HTERT RPE-1 (cell line): ENCODE data around the gene PCID2.

Experiments
- in situ Hi-C: fragments of 300-500 bp; cut with MboI; formaldehyde crosslinking; loops from 4 replicates; pipeline ENCODE4 v1.14.3; 2020; ENCODE audit warnings: low sequenced_read_pairs

Gene PCID2

DNA sequence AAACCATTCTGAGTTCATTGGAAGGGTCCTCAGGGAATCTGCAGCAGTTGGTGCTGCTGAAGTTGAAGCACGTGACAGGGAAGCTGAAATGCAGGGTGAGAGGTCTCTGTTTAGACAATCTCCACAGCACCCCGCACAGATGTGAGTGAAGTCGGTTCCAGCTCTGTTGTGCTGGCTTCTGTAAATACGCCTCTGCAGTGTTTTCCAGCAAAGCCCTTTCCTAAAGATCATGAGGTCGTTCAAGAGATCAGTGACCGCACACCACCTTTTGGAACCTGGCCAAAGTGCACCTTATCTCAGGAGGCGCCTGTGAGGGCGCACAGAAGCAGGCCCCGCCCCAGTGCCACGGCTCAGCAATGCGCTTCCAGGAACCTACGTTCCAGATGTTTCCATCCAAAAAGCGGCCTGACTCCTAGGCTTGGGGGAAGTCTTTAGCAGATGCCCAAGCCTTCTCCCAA is 11.7 kb upstream of the PCID2 start:
- in situ Hi-C loops: no loop called here

DNA sequence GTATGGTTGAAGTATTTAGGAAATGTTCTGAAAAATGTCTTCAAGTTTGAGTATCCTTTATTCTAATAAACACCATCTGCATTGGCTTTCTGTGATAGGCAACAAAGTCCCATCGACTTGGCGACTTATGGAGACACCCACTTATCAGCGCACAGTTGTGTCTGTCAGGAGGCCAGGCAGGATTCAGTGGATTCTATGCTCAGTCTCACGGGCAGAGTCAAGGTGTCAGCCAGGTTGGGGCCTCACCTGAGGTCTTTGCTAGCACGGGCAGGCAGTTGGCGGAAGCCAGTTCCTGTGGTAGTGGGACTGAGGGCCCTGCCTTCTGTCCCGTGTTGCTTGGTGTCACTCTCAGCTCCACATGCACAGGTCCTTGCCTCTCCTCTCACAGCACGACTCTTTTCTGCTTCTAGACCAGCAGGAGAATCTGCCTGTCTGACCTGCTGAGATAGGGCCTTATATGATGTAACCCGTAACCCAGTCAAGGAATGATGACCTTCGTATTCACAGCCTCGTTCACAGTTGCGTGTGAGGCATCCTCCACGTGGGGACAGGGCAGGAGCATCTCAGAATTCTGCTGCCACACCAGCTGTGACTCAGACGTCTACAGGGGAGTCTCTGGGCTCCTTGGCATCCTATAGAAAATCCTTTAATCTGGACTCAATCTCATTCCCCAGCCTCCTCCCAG is 10.9 kb upstream of the PCID2 start:
- in situ Hi-C loops: no loop called here

DNA sequence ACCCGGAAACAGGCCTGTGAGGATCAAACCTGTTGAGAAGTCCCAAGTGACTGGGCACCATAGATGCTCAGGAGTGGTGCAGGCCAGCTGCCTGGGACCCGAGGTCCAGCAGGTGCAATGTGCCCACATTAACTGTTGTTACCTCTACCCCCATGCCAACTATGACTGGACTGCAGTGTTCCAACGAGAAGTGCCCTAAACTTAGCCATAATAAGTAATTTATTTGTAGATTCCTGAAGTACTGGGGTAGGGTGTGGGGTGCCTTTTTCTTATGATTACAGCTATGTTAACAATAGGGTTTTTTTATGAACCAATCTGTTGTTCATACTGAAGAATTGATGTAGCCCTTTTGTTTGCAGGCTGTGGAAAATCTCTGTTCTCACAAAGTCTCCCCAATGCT is 10.1 kb upstream of the PCID2 start:
- in situ Hi-C loops: no loop called here

DNA sequence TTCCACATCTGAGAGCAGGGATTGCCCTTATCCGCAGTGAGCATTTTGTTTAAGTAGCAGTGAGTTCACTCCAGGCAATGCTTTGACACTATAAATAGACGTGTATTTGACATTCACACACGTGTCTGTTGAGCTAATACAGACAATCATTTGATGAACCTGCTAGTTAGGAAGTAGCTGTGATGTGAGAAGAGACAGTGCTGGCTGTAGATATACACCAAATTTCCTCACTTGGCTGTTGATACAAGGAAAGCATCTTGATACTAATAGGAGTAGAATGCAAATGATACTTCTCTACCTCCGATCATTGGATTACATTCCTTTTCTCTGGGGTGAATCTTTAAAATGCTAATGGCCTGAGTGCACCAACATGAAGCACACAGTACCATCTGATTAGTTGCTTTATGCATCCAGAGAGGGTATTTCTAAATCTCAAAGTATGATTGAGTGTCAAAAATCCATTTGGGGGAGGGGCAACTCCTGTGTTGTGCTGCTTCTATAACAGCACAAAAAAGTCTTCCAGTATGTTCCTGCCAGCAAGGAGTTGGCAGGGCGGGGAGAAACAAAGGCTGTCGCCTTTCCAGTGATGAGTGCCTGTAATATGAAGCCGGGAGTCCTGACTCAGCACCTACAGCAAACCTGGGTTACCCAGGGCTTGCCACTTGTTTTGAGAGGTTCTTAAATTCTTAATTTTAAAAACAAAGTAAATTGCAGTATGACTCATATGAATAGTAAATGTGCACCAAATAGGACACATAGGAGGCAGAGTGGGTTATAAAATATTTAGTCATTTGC is 8.0 kb upstream of the PCID2 start:
- in situ Hi-C loops: no loop called here

DNA sequence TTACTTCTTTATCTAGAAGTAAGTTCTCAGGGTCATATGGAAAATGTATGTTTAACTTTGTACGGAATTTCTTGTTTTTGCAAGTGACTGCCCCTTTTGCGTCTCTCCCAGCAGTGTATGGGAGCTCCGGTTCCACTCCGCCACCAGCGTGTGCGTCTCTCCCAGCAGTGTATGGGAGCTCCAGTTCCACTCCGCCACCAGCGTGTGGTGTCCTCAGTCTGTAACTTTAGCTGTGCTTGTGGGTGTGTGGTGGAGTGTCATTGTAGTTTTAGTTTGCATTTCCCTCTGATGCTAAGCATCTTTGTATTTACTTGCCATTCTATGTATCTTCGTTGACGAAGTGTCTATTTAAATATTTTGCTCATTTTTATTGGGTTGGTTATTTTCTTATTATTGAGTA is 3.3 kb upstream of the PCID2 start:
- in situ Hi-C loops: no loop called here

DNA sequence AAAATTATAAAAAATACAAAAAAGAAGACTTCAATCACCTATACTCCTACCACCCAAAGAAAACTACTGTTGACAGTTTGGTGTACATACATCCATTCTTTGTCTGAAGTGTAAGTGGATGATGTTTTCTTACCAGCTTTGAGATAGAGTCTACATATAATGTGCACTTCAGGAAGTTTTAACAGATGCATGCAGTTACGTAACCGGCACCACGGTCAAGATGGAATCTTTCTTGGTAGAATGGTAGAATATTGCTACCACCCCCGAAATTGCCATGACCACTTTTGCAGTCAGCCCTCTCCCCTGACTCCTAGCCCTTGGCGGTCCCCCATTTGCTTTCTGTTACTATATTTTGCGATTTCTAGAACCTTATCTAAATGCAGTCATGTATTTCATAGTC is 2.4 kb upstream of the PCID2 start:
- in situ Hi-C loops: no loop called here

DNA sequence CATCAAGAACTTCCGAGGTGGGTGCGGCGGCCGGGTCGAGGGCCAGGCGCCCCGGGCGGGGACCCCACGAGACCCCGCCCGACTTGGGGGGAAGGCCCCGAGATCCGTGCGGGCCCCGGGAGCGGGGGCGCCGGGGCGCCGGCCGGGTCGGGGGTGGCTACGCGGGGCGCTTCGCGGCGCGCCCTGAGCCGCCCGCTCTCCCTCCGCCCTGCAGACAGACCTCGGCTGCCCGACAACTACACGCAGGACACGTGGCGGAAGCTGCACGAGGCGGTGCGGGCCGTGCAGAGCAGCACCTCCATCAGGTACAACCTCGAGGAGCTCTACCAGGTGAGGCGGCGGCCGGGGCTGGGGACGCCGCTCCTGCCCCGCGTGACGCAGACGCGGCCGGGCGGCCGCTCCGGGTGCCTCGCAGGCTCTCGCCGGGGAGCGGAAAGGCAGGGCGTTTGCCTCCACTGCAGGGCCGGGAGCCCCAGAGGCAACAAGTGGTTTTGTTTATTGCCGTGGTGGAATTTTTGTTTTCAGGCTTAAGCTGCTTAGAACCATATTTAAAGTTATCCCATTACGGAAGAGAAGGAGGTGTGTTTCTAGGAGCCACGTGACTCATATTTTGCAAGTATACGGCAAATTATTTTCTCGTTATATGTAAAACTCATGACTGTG is 1.4 kb upstream of the PCID2 start:
- in situ Hi-C loops: no loop called here

DNA sequence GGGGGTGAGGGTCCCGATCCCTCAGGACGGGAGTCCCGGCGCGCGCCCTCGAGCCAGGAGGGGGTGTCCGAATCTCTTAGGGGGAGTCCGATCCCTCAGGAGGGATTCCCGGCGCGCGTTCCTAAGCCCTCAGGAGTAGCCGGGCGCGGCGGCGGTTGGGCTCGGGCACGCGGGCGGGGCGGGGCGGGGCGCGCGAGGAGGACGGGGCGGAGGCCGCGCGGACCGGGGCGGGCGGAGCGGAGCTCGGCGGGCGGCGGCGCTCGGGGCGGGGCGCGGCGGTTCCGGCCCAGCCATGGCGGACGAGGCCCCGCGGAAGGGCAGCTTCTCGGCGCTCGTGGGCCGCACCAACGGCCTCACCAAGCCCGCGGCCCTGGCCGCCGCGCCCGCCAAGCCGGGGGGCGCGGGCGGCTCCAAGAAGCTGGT is 878 bp upstream of the PCID2 start, which contains the start of gene CUL4A:
Gene CUL4A, plus strand, starts transcription at position 278 of the 423 bp plus-strand sequence. Its CDS starts 15 bp downstream, at position 293.
- in situ Hi-C loops: no loop called here

DNA sequence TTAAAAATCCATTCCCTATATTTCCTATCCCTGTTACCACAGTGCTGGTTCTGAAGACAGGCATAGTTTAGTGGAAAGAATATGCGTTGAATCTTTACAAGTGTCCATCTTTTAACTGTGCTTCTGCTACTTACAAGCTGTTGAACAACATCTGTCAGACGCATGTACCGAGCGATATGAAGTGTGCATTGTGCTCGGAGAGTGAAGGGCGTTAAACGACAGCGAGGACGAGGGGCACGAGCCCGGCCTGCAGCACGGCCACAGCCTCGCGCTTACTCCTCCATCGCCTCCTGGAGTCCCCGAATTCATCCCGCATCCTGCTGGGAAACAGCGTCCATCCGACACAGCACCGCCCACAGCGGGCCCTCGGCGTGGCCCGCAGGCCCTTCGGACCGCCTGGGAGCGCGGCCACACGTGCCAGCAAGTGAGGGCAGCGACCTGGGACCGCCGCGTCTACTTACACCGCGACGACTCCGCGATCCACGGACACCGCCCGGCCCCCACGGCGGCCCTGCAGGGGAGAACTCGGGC is 514 bp downstream of the PCID2 start:
- in situ Hi-C loops: no loop called here

DNA sequence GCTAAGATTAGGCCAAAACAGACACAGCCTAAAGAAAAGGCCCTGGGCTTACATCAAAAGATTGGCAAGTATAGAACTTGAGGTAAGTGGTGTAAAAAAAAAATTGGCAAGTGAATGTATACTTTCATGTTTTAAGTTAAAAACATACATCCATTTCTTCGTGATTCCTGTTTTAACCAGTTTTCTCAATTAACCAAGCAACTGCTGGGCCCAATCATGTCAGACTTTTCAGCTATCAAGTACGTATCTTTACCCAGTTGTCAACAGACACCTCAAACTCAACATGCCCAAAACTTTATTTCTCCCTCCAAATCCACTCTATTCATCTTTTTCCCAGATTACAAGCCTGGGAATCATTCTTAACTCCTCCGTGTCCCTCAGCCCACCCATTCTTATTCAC is 1.0 kb downstream of the PCID2 start:
- in situ Hi-C loops: no loop called here

DNA sequence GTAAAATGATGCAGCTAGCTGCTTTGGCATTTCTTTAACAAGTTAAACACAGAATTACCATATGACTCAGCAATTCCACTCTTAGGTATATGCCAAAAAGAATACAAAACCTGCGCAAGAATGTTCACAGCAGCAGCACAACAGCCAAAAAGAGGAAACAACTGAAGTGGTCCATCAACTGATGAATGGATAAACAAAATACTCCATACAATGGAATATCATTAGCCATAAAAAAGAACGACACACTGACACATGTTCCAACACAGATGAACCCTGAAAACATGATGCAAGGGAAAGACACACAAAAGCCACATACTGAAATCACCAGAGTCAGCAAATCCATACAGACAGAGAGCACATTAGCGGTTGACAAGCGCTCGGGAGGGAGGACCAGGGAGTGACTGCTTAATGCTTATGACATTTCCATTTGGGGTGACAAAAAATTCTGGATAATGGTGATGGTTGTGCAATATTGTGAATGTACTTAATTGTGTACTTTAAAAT is 3.0 kb downstream of the PCID2 start:
- in situ Hi-C loops: no loop called here

DNA sequence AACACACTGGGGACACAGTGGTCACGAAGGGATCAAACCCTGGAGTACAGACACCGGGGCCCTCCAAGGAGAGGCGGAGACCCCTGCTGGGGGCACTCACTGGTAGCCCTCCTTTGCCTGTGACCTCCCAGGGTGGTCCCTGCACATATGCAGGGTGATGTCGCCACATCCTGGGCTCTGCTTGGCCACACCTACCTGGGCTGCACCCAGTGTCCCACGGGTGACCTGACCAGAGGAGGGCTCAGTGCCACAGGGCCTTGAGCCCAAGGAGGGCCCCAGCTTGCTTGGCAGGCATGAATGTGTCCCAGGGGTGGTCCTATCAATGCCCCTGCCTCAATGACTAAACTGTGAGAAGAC is 4.1 kb downstream of the PCID2 start:
- in situ Hi-C loops: no loop called here

DNA sequence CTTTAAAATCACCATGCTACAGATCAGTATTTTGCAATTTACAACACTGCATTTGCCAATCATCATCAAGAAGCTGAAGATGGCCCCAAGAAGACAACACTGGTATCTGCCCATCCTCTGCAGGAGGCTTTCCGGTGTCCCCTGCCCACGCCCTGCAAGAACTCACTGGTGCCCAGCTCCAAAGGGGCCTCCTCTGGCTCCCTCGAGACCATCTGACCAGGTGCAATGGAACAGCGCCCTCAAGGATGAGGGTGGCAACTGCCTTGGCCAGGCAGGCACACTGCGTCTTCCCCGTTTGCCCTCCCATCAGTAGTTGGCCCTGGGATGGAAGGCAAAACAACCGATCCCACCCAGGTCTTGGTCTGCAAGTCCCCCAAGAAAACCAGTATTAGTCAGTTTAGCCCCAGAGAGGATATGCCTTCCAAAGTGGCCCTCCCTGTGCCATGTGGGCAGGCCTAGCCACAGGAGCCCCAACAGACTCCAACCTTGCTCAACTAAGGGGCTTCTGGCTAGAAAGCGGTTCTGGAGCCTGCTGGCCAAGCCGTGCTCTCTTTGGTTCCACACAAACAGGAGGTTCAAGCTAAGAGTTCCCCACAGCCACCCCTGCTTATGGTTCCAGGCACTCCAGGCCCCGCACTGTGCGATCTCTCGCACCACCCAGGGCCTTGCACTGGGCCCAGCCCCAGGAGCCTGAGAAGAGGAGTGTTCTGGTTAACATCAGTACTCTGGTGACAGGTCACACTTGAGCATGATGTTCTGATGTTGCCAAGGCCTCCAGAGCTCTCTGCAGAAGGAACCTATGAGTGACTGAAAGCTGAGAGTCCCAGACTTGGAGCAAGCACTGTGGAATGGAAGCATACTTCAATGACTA is 4.7 kb downstream of the PCID2 start:
- in situ Hi-C loops: no loop called here

DNA sequence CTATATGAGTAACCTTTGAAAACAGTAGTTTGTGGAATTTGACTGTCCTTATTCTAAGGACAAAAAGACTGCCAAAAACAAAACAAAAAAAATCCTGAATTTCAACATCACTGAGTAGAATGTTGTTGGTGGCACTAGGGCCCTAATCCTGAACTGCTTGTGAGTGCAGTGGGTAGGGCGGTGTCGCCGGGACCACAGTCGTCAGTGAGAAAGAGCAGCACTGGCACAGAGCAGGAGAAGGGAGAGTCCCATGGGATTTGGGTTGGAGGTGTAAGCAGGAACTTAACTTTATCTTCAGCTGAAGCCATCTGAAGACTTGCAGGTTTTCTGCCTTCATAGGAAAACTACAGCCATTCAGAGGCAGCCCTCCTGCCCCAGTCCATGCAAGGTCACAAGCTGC is 5.6 kb downstream of the PCID2 start:
- in situ Hi-C loops: no loop called here

DNA sequence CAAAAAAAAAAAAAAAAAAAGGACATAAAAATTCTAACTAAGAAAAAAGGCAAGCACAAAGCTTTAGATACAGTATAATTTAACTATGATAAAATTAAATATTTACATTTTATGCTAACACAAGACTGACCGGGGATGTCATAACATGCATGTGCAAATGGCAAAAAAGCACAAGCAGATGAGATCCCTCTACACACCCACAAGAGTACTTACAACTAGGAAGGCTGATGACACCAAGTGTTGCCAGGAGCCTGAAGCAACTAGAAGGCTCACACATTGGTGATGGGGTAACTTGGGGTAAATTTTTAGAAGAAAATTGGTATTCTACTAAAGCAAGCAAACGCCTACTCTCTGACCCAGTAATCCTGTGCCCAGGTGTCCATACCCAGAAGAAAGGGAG is 6.7 kb downstream of the PCID2 start:
- in situ Hi-C loops: no loop called here

DNA sequence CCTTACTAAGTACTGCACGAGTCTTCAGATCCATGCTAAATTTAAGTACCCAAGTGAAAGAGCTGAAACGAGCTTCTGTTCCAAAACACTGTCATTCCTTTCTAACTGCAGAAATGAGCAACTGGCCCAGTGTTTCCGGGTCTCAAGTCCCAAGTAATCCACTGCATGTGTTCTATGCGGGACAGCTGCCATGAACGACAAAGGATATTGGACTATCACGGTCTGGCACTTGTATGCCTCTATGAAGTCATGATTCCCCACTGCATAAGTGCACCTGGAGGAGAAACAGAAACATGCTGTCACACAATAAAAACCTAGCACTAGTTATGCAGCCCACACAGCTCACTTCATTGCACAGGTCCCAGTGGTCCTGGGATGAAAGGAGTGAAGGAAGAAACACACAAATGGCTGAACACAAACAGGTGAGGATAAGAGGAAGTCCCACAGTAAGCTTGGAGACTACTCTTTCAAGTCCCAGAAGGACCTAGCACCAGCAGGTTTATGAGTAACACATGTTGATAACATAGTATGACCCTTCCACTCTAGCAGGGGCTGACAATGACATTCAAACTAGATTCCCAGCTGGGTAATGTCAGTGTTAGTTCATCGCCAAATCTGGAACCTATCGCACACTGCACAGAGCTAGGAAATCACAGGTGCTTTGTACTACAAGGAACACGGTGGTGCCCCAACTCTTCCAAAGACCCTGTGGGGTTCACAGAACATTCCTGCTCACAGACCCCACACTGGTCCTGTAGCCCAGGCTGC is 11.3 kb downstream of the PCID2 start:
- in situ Hi-C loops: no loop called here

DNA sequence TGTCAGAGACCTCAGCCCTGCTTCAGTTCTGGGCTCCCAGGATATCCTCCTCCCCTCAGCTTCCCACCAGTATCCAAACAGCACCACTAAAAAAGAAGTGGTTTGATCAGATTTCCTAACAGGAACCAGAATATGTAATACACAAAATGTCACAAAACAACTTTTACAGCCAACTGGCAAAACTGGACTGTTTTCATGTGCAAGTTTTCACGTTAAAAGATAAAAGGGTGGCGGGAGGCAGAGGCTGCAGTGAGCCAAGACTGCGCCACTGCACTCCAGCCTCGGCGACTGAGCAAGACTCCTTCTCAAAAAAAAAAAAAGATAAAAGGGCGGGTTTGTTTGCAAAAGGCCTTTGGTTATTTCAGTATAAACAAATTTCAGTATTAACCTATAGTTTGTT is 13.1 kb downstream of the PCID2 start:
- in situ Hi-C loops: no loop called here

DNA sequence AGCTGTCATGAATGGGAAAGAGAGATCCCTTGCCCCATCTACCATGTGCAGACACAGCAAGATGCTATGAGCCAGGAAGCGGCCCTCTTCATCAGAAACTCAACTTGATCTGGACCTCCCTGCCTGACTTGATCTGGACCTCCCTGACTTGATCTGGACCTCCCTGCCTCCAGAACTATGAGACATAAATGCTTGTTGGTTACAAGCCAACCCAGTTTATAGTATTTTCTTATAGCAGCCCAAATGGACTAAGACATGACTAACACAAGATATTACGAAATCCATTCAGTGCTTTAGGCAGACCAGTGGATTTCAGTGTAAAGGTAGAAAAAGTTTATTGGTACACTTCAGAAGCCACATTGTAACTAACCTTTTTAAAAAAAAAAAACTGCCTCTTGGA is 15.6 kb downstream of the PCID2 start:
- in situ Hi-C loops: no loop called here

DNA sequence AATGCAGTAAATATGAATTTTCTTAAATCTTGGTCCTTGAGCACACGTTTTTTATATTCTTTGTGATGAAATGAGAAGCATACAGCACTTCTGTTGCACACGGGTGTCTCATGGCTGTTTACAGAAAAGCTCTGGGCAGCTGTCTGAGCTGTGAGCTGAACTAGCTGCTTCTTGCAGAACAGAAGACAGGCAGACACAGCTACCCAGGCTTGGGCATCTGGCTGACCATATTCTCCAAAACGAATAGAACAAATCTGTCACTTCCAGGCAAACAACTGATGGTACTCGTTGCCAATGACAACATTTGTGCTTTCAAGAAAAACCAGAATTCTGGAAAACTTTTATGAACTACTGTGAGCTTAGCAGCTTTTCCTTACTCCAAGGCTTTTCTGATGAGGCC is 16.2 kb downstream of the PCID2 start:
- in situ Hi-C loops: no loop called here

DNA sequence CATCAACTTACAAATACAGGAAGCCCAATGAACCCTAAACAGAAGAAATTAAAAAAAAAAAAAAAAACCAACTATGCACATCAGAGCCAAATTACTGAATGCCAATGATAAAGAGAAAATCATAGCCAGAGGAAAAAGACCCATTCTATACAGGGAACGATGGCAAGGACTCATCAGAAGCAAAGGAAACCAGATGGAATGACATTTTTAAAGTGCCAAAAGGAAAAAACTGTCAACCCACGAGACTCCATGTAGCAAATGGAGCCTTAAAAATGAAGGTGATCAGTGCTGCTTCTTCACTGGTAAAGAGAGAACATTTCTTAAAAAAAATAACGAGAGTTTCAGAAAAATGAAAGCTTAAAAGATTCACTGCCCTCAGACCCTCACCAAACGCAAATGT is 18.3 kb downstream of the PCID2 start:
- in situ Hi-C loops: no loop called here
